ENCODE data around the gene SPOPL.

The SPOPL gene

DNA sequence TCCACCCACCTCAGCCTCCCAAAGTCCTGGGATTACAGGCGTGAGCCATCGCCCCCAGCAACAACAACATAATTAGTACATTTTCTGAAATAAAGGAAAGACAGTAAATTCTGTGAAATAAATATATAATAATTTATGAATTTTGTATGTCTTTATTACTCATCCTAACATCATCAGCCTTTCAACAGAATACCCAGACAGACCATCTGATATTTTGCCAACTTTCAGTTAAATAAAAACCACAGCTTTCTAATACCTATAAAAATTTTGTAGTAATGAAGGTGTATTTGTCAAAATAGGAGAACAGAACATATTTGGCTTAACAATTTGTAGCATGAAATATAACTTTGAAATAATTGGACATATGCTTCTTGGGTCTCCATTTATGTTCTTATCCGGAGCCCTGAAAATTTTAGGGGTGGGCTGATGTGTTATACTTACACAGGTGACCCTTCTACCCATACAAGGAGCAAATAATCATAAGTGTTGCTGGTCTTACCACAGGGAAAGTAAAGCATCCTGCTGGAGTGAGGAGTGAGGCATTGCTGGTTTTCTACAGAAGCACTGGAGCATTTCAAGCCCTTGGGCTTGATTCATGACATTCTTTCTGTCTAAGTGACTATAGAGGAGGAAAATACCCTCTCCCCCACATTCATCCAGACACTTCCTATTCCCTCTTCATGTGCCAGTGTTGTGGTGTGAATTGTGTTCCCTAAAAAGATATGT lies 99.3 kb downstream of the SPOPL start:
- DNase-seq (ENCODE audit: low read depth in 1 of 2, low spot score in 1 of 2) = no peak

GRCh38 chr2:138601458-138602165 lies 100.0 kb downstream of the SPOPL start:
- no peak for DNase-seq (ENCODE audit: low read depth in 1 of 2, low spot score in 1 of 2)

GRCh38 chr2:138602166-138602460 lies 100.5 kb downstream of the SPOPL start:
- DNase-seq (ENCODE audit: low read depth in 1 of 2, low spot score in 1 of 2) = no peak

- no peak for DNase-seq (ENCODE audit: low read depth in 1 of 2, low spot score in 1 of 2)
Measured at GRCh38 chr2:138607746-138608145, 106.2 kb downstream of the SPOPL start.

- no peak for DNase-seq (ENCODE audit: low read depth in 1 of 2, low spot score in 1 of 2)
Measured at GRCh38 chr2:138609446-138609845, 107.9 kb downstream of the SPOPL start.

DNA sequence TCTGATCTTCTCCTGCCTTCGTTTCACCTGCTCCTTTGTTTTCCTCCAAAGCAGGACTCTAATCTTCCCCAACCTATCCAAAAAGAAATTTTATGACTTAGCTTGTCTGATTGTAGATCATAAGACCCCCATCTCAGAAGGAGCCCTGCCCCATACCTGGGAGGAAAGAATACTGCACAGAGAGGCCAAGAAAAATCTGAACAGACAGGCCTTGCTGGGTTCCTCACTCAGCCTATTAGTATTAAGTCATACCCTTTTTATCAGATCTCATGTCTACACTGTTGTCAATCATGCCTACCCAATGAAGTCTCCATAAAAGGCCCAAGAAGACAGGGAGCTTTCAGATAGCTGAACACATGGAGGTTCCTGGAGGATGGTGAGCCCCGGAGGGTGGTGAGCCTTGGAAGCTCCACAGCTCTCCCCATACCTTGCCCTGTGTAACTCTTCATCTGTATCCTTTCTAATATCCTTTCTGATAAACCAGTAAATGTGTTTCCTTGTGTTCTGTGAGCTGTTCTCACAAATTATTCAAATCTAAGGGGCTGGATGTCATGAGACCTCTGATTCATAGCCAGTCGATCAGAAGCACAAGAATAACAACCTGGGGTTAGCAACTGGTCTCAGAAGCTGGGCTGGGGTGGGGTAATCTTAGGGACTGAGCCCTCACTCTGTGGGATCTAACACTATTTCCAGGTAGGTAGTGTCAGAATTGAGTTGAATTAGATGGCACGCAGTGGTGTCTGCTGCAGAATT lies 108.8 kb downstream of the SPOPL start:
- DNase-seq (ENCODE audit: low read depth in 1 of 2, low spot score in 1 of 2) = no peak

GRCh38 chr2:138615257-138615656 lies 113.7 kb downstream of the SPOPL start:
- DNase-seq (ENCODE audit: low read depth in 1 of 2, low spot score in 1 of 2) = no peak

GRCh38 chr2:138617026-138617425 lies 115.5 kb downstream of the SPOPL start:
- no peak for DNase-seq (ENCODE audit: low read depth in 1 of 2, low spot score in 1 of 2)

- no peak for DNase-seq (ENCODE audit: low read depth in 1 of 2, low spot score in 1 of 2)
Measured at GRCh38 chr2:138618971-138619370, 117.4 kb downstream of the SPOPL start.

DNA sequence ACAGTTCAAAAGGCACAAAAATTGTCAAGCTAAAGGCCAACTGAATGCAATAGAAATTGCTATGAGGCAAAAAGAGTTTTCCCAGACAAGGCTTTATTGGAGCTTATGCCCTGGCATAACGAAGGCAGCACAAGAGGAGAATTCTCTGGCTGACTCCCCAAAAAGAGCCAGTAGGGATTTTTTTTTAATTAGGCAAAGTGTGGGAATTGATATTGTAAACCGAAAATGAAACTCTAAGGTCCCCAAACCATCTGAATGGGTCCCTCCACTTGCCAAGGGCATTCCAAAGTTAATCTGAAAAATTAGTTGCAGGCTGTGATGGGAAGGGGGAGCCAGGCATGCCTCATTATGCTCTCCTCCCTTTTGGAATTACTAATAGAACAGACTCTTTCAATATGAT lies 118.9 kb downstream of the SPOPL start:
- DNase-seq (ENCODE audit: low read depth in 1 of 2, low spot score in 1 of 2) = no peak

GRCh38 chr2:138621139-138621538 lies 119.6 kb downstream of the SPOPL start:
- no peak for DNase-seq (ENCODE audit: low read depth in 1 of 2, low spot score in 1 of 2)

DNA sequence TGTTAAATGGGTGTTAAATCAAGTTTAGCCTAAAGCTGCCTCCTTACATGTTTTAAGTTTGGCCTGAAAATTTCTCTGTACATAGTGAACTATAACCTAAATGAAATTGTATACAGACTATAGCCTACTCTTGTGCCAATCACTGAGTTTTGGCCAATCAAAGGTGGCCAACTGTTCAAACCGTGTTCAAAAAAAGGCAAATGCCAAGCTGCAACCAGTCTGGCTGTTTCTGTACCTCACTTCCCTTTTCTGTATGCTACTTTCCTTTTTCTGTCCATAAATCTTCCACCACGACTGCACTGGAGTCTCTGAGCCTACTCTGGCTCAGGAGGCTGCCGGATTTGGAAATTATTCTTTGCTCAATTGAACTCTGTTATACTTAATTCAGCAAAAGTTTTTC lies 121.0 kb downstream of the SPOPL start:
- DNase-seq (ENCODE audit: low read depth in 1 of 2, low spot score in 1 of 2) = no peak
